ENCODE data around the gene UBAC2.
"Not testable (repeated sequence)": the region's sequence is repeated elsewhere in the genome, so short reads cannot be mapped to it uniquely, and the experiment has no call there.

Gene UBAC2

DNA sequence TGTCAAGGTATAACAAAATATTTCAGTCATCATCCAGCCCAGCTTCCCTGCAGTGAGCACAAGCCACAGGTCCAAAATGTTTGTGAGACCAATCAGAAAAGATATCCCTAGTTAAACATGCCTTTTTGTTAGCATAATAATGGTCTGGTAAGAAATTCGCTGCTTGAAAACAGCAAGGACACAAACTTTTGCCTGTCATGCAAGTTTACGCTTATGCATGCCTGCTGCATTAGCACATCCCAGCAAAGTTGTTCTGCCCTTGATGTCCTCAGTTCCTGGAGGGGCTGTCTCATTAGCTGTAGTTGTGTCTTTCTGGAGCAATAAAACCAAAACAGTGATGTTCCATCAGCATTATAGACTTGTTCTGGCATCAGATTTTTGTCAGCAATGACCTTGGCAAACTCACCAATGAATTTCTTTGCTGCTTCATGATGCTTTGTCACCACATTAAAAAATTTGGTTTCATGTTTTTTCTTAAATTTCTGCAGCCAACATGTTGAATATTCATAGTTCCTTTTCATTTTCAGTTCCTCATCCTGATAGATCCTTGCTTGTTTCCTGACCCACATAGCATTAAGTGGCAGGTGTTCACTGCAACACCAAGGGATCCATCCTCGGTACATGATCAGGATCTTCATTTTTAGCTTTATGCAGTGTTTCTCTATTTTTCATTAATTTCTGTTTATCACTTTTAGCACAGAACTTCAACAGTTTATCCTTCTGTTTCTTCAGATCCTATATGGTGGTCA is 178.5 kb downstream of the UBAC2 start:
- DNase-seq (ENCODE audit: low spot score) = no peak

DNA sequence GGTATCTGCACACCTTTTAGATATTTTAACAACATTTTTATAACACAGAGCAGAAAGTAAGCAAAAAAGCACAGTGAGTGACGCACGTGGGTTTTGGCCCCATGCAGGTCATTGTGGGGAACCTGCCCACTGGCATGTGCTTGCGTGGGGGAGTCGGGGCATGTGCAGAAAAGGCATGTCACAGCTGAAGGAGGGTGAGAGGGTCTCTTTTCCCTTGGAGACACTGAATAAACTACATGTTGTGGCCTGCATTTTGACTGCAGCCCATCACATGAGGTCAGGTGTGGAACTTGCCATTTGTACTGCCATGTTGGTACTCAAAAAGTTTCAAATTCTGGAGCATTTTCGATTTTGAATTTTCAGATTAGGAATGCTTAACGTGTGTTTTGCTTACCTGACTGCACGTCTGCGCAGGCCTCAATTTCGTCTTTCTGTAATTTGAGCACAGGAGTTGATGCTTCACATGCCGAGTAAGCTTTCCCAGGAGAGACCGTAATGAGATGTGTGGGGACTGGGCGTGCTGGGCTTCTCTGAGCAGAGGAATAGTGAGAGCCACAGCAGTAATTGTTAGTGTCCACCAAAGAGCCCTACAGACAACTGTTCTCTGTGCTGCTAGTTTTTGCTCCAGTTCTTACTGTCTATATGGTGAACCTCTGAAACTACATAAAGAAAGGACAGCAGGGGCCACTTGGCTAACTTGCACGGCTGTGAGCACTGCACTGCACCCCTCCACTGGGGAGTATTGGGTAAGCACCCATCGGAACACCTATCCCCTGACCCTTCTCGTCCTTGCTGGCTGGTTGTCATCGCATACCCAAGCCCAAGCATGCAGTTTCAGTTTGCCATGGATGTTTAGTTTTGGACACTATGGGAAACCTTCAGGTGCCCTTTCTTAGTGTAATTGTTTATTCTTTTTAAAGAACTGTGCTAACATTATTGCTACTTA is 179.5 kb downstream of the UBAC2 start:
- no peak for DNase-seq (ENCODE audit: low spot score)

DNA sequence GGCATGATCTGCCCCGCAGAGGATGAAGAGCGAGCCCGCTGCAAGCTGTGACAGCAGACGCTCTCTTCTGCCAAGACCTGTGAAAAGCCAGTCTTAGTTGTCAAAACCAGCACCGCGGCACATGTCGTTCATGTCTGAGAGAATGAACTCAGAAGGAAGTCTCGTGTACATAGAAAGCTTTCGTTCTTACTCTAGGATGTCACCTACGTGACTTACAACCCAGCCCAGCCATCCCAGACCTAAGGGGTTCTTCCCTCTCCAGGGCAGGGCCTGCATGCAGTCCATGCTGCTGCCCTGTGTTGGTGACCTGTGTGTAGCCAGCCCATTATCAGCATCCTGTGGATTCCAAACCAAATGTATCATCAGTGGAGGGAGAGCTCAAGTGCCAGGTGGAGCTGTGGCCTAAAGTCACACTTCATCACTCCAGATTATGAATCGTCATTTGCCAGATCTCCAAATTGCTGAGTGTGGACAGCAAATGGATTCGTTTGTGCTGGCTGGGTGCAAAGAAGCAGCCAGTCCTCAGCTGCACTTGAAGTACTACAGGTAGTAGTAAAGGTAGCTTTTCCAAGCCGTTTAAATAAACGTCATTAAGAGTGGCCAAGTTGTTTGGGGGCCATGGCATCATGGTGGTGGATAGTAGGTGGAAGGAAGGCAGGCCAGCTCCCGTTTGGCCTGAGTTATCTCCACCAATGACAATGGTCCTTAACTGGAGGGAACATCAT is 180.4 kb downstream of the UBAC2 start:
- peak; percentile 88 for DNase-seq (ENCODE audit: low spot score)

DNA sequence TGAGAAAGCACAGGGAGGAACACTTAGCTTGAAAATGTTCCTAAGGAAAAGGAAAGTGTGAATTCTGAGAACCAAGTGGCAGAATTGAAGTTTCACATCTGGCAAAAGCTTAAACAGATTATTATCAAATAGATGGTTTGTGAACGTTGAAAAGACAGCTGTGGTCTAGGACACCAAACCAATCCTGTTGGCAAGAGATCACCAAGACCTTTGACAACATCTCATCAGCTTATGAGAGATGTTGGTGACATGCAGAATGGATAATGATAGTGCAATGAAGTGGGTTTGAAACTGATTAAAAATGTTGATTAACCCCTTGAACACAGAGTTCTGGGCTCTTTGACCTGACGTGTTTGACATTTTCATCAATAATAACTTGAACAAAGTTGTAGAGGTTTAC is 181.1 kb downstream of the UBAC2 start:
- peak; percentile 46 for DNase-seq (ENCODE audit: low spot score)

DNA sequence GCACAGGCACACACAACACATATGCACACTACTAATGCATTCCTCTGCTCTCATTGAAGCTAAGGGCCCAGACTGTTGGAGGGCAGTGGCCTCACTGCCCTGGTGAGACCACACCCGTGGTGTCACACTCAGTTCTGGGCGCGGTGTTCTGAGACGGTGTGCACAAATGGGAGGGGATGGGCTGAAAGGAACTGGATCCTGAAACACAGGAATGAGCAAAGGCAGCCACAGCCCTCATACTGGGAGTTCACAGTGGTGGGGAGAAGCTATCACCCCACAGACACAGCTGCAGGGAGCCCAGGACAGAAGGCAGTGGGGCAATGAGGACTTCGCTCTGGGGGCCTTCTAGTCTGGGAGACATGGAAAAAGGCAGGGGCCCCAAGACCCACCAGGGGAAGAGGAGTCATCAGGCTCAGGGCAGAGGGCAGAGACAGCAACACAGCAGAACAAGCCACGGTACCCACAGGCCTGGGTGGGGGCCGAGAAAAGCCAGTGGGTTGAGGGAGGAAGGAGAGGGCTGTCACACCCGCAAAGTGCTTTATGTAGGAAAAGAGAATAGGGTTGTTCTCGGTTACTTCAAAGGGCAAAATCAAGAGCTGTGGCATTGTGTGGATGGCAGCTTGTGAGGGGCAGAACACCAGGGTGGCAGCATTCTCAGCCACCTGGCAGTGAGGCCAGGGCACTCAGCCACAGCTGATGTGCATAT is 181.9 kb downstream of the UBAC2 start:
- no peak for DNase-seq (ENCODE audit: low spot score)

DNA sequence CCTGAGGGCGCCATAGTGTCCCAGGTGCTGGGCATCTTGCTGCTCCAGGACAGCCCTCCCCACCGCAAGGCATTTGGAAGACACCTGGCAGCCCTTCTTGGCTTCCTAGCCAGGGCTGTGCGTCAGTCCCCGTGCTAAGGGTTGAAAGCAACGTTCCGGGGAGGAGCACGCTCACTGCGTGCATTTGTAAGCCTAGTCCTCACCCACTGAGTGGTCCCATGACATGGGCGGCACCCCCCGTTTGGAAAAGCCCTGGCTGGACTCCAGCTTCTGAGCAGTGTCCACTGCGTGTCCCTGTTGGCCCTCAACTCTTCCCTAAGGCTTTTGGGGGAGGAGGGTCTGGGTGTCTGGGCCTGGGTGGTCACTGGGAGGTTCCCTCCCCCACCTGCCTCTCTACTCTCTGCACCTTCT is 182.9 kb downstream of the UBAC2 start:
- DNase-seq (ENCODE audit: low spot score) = no peak

DNA sequence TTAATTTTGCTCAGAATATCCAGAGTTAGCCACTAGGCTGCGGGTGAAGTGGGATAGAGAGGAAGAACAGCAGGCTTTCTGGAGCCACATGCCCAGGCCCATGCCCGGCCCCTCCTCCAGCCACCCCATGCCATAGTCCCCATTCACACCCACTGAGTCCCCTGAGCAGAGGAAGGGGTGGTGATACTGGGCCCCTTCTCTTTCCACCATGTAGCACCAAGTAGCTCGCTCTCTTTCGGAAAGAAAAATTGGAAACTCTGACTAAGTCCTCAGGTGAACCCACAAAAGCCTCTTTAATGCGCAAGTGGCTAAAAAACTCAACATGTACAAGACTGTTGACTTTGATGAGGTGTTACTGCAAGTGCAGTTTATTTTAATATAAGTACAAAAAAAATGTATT is 183.3 kb downstream of the UBAC2 start:
- DNase-seq (ENCODE audit: low spot score) = no peak

DNA sequence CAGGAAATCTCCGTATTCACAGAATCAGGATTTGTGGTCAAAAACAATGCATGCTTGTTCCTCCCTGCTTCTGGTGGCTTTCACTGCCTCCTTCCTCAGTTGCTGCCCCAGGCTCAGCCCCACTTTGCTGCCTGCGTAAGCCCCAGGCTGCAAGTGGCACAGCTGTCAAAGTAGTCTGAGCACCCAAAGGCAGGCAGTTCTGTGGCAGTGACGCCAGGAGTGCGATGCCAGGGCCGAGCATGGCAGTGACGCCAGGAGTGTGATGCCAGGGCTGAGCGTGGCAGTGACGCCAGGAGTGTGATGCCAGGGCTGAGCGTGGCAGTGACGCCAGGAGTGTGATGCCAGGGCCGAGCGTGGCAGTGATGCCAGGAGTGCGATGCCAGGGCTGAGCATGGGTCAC is 183.8 kb downstream of the UBAC2 start:
- no peak for DNase-seq (ENCODE audit: low spot score)

DNA sequence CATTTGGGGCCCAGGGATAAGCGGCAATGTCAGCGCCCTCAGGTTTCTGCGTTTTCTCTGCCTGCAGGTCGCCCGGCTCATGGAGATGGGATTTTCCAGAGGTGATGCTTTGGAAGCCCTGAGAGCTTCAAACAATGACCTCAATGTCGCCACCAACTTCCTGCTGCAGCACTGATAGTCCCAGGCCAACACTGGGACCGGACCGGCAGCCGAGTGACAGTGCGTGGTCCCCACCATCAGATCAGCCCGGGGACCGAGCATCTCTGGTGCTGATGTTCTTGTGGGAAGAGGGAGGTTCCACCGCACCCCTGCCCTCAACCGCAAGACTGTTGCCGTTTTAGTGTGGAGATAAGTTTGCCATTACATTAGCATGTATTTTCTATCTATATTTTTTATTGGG is 184.5 kb downstream of the UBAC2 start:
- DNase-seq (ENCODE audit: low spot score) = no peak

DNA sequence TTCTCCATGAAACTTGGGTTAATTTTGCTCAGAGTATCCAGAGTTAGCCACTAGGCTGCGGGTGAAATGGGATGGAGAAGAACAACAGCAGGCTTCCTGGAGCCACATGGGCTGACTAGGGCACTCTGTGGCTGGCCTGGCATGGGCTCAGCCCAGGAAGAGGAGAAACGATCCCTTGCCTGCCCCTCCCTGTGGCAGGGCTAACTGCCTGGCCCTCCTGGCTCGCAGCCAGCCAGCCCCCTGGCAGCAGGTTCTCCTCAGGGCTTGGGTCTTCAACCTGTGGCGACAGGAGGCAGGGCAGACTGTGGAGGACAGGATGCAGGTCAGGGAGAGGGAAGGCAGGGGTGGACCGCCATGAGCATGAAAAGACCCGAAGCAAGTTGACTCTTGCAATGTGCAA is 185.3 kb downstream of the UBAC2 start:
- no peak for DNase-seq (ENCODE audit: low spot score)

DNA sequence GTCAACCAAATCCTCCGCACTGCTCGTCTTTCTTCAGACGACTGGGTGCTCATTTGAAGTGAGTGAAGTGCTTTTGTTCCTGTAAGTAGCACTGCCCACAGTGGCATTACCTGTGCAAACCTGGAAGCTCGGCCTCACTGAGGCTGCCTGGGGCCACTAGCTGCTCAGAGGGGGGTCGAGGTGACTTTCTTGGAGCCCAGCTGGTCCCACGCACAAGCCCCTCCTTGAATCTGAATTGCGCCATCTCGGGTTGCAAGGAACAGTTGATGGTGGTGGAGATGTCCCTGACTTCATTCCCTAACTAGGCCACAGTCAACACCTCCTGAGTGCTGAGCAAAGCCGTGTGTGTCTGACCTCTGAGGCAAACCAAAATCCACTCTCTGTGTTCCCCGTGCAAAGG is 185.8 kb downstream of the UBAC2 start:
- DNase-seq (ENCODE audit: low spot score) = no peak

DNA sequence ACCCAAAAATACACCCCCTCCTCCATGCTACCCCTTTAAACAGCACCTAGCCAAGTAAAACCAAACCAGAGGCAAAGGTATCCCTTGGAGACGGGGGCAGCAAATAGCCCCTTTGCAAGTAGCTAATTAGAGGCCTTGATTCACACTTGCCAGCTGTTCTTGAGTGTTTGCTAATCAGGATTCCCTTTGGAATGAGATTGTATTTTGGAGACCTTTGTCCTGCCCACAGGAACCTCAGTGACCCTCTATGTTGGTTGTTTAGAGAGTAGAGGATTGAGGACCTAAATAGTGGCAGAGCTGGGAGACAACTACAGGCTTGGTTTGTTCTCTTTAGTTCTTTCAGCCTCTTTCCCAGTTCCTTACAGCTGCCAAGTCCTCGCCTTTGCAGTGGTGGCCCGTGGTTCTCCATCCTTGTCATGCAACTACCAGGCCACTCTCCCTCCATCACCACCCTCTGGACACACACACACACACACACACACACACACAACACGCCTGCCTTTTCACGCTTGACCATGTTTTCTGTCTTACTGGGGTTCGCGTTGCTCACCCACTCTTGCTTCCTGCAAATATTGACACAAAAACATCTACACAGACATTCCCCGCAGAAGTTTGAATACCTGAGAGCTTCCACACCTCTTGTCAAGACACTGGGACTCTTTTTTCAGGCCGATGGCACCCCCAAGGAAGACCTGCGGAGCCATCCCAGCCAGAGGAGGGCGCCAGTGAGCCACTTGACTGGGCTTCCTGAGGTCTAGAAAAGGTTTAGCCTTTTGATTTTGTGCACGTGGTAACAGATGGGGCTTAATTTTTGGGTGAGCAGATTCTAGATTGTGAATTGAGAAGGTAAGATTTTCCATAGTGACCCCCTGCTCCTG is 186.5 kb downstream of the UBAC2 start:
- DNase-seq (ENCODE audit: low spot score) = peak; percentile 83

DNA sequence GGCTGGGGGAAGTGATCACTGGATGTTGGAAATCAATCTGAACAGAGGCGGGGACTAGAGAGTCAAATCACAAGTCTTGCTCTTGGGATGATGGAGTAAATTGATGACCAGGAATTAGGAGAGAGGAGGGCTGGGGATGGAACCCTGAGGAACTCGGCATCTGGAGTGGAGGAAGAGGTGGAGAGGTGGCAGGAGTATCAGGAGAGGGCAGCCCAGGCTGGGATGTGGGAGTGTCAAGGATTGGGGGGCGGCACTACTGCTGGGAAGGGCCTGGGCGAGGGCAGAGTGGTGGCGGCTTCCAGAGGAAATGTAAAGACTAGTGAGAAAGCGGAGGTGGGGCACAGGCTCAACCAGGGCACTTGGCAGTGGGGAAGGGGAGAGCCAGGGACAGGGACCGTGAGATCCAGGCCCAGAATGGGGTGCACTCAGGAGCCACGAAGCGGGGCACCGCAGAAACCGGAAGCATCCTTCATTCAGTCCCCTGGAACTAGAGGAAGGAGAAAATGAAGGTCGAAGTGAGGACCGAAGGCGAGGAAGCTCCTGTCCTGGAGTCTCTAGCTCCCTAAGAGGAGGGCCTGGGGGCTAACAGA is 187.8 kb downstream of the UBAC2 start:
- no peak for DNase-seq (ENCODE audit: low spot score)

DNA sequence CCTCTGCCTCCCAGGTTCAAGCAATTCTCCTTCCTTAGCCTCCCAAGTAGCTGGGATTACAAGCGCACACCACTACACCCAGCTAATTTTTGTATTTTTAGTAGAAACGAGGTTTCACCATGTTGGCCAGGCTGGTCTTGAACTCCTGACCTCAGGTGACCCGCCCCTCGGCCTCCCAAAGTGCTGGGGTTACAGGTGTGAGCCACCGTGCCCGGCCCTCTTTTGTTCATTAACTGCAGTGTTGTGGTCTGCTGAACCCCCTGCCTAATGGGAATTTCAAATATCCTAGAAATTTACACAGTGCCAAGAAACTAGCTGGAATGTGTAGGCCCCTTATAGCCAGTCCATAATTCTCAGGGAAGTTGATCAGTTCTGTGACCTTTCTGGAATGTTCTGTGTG is 188.4 kb downstream of the UBAC2 start:
- not testable (repeated sequence) for DNase-seq (ENCODE audit: low spot score)

DNA sequence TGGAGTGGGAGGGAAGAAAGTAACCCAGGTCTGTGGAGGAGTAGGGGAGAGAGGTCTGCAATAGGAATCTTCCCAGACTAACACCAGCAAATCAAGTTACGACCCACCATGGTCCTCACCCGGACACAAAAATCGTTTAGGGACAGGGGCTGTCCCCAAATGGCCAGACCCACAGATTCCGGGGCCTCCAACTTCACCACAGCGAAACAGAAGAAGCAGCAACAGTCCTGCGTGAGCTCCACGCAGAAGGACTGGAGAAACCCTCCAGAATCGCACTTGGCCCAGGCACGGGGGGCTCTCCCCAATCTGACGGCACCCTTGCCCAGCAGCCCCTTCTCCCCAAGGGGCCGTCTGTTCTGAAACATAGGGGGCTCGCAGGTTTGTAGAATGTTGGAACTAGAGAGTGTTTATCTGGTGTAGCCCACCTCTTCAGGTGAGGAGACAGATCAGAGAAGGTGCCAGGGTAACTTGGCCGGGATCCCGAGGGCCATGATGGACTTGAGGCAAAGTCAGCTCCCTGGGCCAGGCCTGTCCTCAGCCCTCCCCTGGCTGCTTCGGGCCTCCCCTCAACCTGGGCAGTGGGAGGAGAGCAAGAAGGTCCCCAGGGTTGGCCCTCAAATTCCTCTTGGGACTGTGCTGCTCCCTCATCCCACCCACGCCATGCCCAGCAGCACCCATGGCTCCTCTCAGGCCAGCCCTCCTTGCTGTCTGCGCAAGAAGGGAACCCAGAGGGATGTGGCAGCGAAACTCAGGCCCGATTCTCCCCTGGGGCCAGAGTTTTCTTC is 189.1 kb downstream of the UBAC2 start:
- no peak for DNase-seq (ENCODE audit: low spot score)

DNA sequence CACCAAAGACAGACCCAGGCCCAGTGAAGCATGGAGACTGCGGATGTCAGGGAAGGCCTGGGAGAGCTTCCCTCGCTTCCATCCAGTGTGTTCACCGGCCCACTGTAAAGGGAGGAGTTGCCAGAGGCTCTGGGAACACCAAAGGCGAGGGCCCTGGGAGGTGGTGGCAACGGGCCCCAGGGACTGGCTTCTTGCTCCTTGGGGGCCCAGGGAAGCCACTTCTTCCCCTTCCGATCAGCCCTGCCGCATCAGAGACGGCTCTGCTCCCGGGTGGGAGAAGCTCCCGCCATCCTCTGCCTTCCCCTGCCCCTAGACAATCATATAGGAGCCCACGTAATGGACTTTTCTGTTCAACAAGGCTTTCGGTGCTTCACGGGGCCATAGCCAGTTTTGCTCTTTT is 189.9 kb downstream of the UBAC2 start:
- DNase-seq (ENCODE audit: low spot score) = no peak

DNA sequence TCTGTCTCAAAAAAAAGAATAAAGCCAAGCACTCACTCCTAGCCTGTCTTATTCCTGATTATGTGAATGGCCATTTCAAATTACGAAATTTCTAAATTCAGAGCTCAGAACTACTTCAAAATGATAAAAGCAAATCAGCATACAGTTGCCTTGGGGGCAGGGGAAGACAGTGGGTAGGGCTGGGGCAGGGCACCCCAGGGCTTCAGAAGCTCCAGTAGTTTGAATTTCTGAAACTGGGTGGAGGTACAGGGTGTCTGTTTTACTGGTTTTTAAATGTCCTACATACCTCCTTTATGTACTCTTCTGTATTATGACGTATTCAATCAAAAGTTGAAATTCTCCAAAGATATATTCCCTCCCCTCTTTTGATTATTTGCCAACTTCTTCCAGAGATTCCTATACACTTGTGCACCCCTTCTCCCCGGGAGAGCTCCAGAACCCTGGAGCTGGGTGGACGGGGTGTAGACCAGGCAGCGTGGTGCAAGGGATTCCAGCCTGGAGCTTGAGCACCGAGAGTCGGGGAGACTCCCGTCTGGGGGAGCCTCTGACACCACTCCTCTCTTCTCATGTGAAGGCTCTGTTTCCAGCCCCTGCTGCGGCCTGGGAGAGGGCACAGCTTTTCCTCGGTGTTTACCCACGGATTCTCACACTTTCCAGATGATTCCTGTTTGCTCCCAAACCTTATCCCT is 191.3 kb downstream of the UBAC2 start:
- DNase-seq (ENCODE audit: low spot score) = no peak

DNA sequence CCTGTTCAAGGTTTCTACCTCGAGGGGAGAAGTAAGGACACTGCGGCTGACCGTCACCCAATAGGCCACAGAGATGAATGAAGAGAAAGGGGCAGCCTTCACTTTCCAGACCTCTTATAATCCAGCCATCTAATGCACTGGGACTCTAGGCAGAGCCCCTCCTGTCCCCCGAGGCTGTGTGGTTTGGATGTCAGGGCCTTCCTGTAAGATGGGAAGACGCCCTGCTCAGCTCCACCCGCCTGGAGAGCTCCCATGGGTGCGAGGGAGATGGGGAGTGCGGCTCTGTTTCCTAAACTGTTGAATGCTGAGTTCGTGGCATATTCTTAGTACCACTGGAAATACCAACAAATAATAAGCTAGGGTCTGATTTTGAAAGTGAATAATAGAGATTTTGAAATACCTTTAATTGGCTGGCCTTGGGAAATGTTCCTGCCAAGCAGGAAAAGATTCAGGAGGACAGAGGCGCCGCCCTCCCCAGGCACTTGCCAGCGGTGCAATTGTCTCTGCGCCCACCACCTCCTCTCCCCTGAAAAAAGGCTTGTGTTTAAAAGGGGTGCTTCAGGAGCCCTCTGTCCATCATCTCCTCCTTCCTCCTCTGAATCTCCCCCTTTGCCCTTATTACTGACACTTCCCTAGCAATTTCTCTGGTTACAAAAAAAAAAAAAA is 191.9 kb downstream of the UBAC2 start:
- no peak for DNase-seq (ENCODE audit: low spot score)

DNA sequence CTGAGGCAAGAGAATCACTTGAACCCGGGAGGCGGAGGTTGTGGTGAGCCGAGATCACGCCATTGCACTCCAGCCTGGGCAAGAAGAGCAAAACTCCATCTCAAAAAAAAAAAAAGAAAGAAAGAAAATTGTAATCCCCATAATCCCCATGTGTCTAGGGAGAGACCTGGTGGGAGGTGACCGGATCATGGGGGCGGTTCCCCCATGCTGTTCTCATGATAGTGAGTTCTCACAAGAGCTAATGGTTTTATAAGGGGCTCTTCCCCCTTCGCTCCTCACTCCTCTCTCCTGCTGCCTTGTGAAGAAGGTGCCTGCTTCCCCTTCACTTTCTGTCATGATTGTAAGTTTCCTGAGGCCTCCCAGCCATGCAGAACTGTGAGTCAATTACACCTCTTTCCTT is 192.7 kb downstream of the UBAC2 start:
- not testable (repeated sequence) for DNase-seq (ENCODE audit: low spot score)

Data from activated CD4-positive, alpha-beta T cell treated with anti-CD3 and anti-CD28 coated beads, Interleukin-2, Interleukin-4, amounts not matched to agents 100 ng/mL and 50 ng/mL, durations not matched to agents 16 hours and 8 hours (primary cell).